Hepatic stellate cell (primary cell): ENCODE data around the gene ANKRD13A.
"Not testable (repeated sequence)": the region's sequence is repeated elsewhere in the genome, so short reads cannot be mapped to it uniquely, and the experiment has no call there.

Experiments used
- DNase-seq: peaks from one replicate; pipeline ENCODE4 v3.0.0; 2011; ENCODE audit warnings: low spot score

ANKRD13A gene

DNA sequence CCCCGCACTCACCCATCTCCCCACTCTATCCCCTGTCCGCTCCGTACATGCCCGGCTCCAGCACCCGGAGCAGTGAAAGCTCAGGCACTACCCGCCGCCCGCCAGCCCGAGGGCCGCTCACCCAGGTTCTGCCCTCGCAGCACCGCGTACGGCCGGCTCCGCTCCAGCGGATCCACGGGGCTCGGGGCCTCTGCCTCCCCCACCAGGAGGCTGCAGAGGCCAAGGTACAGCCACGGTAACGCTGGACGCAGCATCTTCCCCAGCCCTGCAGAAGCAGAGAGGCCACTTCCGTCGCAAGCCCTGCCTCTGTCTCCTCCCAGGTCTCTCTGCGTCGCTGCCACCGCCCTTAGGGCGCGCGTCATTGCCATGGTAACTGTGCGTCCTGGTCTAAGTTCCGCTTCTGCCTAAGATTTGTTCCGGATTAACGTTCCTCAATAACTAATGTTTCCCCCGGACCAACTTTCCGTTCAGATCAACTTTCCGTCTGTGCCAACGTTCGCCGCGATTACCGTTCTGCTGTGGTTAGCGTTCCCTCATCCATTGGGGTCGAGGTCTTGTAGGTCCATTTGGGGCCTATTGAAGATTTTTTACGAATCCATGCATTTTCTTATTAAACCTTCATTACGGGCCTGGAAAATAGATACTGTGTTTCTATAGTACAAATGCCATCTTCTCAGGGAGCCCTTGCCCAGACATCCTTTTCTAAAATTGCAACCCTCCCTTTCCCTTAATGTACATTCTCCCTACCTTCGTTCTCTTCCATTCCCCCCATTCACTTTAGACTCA is 49.2 kb downstream of the ANKRD13A start, which contains the start of gene C12orf76:
TSS of gene C12orf76 (minus strand) at position 281 of the 786 bp plus-strand sequence. CDS start at position 254, 27 bp downstream.
- DNase-seq: peak; percentile 89

DNA sequence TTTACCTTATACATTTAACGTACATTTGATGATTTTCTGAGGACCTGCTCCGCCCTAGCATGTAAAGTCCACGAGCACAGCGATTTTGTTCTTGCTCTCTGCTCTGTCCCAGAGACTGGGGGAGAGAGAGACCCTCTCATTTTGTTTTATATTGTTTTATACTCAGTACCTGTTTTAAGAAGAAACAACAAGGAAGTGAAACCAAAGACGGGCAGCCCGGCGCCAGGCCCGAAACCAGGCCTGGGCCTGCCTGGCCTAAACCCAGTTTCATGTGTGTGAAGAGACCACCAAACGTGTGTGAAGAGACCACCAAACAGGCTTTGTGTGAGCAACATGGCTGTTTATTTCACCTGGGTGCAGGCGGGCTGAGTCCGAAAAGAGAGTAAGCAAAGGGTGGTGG is 49.8 kb downstream of the ANKRD13A start:
- DNase-seq: not testable (repeated sequence)

DNA sequence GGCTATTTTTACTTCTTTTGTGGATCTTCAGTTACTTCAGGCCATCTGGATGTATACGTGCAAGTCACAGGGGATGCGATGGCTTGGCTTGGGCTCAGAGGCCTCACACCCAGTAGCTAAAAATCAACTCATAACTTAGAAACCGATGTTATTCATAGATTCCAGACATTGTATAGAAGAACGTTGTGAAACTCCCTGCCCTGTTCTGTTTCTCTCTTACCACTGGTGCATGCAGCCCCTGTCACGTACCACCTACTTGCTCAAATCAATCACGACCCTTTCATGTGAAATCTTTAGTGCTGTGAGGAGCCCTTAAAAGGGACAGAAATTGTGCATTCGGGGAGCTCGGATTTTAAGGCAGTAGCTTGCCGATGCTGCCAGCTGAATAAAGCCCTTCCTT is 50.4 kb downstream of the ANKRD13A start:
- DNase-seq: not testable (repeated sequence)

DNA sequence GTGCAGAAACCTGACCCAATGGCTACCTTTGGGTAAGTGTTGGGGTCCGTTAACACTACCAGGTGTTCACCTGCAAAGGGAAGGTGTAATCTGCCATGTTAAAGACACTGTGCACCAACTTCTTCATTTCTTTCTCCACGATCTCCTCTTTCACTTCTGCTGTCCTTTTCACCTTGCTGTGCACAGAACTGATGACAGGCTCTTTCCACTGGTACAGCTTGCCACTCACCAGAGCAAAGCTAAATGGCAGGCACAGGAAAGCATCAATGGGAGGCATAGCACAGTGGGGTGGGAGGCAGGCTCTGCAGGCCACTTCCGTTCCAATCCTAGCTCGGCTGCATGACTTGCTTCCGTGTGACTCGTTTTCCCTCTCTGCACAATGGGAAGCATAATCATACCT is 51.7 kb downstream of the ANKRD13A start:
- DNase-seq: no peak

DNA sequence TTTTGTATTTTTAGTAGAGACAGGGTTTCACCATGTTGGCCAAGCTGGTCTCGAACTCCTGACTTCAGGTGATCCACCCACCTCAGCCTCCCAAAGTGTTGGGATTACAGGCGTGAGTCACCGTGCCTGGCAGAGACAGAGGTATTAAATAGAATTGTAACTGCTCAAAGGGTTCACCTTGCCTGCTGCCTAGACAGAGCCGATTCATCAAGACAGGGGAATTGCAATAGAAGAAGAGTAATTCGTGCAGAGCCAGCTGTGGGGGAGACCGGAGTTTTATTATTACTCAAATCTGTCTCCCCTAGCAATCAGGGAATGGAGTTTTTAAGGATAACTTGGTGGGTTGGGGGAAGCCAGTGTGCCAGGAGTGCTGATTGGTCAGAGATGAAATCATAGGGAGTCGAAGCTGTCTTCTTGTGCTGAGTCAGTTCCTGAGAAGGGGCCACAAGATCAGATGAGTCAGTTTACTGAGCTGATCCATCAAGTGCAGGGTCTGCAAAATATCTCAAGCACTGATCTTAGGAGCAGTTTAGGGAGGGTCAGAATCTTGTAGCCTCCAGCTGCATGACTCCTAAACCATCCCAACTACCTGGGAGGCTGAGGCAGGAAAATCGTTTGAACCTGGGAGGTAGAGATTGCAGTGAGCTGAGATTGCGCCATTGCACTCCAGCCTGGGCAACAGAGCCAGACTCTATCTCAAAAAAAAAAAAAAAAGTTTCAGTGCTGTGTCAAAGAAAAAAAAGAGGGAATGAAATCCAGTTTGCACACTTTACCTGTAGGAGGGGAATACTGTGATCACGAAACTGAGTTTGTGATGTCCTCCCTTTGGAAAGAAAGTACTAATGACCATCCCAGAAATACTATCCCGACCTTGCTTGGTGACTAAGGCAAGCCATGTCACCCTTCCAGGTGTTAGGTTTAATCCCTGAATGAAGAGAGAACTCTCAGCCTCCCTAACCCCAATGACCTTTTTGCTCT is 56.4 kb downstream of the ANKRD13A start:
- peak; percentile 12 for DNase-seq

DNA sequence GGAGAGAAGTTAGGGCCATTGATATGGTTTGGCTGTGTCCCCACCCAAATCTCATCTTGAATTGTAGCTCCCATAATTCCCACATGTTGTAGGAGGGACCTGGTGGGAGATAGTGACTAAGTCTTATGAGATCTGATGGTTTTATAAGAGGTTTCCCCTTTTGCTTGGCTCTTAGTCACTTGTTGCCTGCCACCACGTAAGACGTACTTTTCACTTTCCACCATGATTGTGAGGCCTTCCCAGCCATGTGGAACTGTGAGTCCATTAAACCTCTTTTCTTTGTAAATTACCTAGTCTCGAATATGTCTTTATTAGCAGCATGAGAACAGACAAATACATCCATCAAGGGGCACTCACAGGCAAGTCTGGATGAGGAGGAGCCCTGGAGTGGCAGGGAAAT is 57.4 kb downstream of the ANKRD13A start:
- DNase-seq: not testable (repeated sequence)

DNA sequence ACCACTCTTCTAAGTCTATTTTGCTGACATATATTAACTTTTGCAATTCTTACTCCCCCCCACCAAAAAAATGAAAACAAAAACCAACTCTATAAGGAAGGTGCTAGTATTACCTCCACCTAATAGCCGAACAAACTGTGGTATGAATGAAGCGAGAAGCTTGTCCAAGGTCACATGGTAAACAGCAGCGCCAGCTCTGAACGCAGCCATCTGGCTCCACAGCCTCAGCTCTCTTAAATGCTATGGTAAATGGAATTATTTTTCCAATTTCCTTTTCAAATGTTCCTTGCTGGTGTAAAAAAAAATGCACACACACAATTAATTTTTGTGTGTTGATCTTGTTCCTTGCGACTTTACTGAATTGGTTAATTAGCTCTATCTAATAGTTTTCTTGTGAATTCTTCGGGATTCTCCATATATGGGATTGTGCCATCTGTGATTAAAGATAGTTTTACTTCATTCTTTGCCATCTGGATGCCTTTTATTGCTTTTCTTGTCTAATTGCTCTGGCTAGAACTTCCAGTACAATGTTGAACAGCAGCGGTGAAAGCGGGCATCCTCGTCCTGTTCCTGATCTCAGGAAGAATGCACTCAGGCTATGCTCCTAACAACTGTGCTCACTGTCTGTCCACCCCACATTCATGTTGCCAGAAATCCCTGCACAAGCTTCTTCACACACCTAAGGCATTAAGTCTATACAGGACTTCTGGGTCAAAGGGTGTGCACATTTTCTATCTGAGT is 59.8 kb downstream of the ANKRD13A start:
- DNase-seq: no peak

DNA sequence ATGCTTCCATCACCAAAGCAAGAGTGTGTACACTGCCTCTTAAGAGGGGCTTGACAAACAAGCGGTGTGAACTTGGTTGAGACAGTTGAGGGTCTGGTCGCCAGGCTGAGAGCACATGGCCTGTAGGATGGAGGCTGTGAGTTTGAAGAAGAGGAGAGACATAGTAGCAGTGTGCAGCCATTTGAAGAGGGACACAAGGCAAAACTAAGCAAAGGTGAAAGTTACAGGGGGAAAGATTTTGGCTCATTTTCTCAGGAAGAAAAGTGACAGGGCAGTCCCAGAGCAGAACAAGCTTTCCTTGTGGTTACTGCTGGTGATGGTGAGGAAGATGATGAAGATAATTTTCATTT is 60.4 kb downstream of the ANKRD13A start:
- DNase-seq: no peak

DNA sequence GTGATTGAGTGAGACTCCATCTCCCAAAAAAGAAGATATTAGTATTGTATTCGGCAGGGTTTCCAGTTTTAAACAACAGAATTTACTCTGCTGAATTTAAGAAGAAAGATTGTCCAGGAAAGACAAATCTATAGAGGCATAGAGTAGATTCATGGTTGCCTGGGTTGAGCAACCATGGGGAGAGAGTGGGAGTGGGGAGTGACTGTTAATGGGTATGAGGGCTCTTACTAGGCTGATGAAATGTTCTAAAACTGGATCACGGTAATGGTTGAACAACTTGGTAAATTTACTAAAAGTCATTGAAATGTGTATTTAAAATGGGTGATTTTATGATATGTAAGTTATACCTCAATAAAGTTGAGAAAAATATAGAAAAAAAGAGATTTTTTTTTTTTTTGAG is 63.0 kb downstream of the ANKRD13A start:
- no peak for DNase-seq

DNA sequence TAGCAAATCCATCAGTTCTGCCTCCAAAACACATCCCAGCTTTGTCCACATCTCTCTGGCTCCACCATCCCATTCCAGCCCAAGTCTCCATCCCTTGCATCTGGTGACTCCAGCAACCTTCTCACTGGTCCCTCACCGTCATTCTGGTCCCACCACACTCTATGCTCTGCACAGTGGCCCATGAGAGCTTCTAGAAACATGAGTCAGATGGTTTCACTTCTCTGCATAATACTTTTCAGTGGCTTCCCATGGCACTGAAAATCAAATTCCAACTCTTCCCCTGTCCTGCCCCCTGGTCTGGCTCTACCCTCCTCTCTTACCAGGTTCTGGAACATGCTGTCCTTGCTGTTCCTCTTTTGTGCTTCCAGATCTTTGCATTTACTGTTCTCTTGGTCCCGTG is 66.3 kb downstream of the ANKRD13A start:
- no peak for DNase-seq

DNA sequence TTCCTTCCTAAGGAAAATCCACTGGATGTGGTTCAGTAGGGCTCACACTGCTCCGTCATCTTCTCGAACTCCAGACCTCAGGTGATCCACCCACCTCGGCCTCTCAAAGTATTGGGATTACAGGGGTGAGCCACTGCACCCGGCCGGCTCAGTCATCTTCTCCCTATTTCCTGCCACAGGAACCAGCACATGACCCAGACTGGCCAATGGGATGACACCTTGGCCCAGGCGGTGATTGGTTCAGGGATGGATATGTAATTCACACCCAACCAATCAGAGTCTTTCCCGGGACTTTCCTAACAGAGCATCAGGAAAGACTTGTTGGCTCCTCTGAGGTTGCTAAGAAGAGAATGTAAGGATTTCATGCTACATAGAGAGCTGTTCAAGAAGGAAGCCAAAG is 68.3 kb downstream of the ANKRD13A start:
- no peak for DNase-seq

DNA sequence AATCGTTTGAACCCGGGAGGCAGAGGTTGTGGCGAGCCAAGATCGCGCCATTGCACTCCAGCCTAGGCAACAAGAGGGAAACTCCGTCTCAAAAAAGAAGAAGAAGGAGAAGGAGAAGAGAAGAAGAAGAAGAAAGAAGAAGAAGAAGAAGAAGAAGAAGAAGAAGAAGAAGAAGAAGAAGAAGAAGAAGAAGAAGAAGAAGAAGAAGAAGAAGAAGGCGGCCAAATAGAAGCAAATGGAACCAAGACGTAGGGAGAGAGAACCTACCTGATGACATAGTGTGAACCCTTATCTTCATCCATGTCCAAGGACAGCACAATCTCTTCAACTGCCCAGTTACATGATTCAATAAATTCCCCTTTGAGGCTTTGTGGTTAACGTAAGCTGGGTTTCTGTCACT is 68.9 kb downstream of the ANKRD13A start:
- not testable (repeated sequence) for DNase-seq

DNA sequence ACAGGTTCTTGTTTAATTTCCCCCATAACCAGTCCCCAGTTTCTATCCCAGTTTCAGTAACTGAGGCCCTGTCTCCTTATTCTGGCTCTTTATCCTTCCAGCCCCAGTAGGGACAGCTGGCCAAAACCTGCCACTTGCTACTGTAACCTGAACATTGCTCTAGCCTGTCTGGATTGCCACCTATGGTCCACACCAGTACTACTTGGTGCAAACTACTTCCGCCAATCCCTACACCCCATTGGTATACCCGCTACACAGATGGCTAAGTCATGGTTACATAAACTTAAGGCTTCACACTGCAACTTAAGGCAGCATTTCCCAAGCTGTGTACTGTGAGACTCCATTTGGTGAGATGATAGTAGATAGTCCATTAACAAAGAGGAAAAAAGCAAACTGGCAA is 69.4 kb downstream of the ANKRD13A start:
- DNase-seq: no peak

DNA sequence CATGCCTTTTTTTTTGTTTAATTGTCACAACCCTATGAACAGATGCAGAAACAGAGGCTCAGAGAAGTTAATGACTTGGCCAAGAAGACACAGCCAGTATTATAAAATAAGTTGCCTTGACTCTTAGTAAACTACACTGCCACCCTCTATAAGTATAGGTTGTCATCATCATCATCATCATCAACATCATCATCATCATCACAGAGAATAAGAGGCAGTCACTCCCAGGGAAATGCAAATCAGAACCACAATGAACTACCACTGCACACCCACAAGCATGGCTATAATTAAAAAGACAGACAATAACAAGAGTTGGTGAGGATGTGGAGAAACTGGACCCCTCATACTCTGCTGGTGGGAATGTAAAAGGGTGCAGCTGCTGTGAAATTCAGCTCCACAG is 72.3 kb downstream of the ANKRD13A start:
- DNase-seq: no peak

DNA sequence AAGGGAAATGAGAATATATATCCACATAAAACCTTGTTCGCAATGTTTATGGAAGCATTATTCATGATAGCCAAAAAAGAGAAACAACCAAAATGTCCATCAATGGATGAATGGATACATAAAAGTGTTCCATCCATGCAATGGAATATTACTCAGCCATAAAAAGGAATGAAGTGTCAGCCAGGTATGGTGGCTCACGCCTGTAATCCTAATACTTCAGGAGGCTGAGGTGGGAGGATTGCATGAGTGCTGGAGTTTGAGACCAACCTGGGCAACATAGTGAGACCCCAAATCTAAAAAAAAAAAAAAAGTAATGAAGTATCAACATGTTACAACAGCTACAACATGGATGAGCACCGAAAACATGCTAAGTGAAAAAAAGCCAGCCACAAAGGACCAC is 72.7 kb downstream of the ANKRD13A start:
- no peak for DNase-seq

DNA sequence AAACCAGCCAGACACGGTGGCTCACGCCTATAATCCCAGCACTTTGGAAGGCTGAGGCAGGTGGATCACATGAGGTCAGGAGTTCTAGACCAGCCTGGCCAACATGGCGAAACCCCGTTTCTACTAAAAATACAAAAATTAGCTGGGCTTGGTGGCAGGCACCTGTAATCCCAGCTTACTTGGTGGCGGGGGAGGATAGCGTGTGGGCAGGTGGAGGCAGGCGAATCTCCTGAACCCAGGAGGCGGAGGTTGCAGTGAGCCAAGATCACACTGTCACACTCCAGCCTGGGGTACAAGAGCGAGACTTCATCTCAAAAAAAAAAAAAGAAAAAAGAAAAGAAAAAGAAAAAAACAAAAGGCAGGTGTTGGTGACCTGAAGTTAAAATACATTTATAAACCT is 73.4 kb downstream of the ANKRD13A start:
- DNase-seq: not testable (repeated sequence)

DNA sequence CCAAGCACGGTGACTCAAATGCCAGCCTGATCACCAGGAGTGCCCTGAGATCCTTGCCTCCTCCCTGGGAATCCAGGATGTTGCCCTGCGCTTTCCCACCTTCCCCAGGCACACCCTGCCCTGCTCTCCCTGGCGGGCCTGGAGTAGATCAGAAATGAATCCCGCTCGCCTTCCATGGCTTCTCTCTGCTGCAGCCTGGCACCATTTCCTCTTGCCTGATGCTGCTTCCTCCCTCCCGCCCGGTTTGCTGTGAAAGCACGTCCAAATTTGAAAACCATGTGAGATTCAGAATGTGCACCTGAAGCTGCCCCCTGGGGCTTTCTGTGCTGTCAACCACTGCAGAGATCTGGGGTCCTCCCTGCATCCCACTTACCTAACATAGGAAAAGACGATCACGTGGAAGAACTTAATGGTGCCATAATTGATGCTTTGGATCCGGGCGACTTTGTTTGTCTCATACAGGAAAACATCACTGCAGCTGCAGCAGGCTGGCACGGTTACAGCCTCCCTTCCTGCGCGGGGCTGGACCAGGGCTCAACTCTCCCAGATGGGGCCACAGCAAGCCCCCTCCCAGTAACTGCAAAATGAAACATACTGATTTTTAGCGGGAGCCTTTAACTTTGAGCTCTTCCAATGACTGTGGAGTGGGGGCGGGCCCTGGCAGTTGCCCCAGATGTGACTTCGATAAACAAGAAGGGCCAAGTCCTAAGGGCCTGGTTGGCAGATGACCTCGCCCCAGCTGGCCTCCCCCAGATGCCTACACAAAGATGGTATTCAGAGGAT is 74.0 kb downstream of the ANKRD13A start:
- DNase-seq: no peak

DNA sequence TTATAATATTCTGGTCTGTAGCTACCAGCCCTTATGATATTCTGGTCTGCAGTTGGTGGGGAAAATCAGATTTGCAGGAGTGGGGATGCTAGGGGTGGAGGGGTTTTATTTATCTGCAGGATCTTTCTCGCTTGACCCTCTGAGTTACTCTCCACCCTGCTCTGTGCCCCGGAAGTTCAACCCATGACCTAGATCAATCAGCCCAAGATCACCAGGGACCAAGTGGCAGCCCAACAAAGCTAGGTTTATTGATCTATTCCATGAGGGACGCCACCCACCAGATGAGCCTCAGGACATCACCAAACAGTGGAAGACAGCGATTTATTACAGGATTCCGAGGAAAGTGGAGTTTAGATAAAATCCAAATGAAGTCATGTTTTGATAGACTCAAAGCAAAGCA is 74.9 kb downstream of the ANKRD13A start:
- no peak for DNase-seq

DNA sequence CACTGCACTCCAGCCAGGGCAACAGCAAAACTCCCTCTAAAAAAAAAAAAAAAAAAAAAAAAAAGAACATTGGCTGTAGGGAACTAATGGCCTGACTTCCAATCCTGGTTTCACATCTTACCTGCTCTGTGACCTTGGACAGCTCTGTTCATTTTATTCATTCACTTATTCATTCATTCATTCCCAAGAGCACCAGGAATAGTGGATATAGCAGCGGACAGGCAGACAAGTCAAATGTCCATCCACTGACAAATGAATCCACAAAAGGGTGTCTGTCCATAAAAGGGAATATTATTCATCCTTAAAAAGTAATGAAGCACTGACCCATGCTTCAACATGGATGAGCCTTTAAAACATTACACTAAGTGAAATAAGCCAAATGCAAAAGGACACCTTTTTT is 76.7 kb downstream of the ANKRD13A start:
- DNase-seq: no peak

DNA sequence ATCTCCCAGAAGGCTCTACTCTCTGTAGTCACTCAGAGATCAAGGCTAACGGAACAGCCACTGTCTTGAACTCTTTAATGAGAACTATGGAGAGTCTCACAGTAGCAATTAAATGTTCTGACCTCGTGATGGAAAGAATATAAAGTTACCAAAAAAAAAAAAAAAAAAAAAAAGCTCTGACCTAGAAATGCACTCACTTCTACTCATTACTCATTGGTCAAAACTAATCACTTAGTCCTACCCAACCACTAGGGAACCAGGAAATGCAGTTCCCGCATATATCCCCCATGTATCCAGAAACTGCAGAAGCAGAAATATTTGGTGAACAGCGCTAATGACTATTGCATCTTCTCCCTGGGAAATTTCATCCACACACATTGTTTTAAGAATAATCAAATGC is 78.6 kb downstream of the ANKRD13A start:
- no peak for DNase-seq
